Lower leg skin (tissue), 4 donors: Measurements from ENCODE around the gene EFEMP2. TPM values are rescaled to one million over a fixed set of nuclear protein-coding genes. Genes with fewer than 3 reads are reported as not detected.
"Not testable (repeated sequence)": the region's sequence is repeated elsewhere in the genome, so short reads cannot be mapped to it uniquely, and the experiment has no call there.

Experiments
- DNase-seq, 2 donors: peaks; one replicate each; pipeline ENCODE4 v3.0.0-alpha.2; 2019; ENCODE audit warnings: low spot score in 2 of 2
- H3K4me3 ChIP-seq: fragments of 200-600 bp; sonication (generic); 2 replicates; pipeline ENCODE4 v1.5.1; 2017; ENCODE audit warnings: mild to moderate bottlenecking, low read depth; ENCODE audit not compliant: poor library complexity, severe bottlenecking
- POLR2A ChIP-seq, 2 donors: fragments of 450-650 bp; IDR thresholded peaks; one replicate each; pipeline ENCODE4 v1.6.1; 2016 to 2017; ENCODE audit warnings: antibody characterized with exemption in 2 of 2, mild to moderate bottlenecking in 1 of 2, moderate library complexity in 1 of 2
- WGBS, 2 donors: methylation state at CpG; one replicate each; pipeline ENCODE4 v1.1.5; 2018; 5-methylcytosine and 5-hydroxymethylcytosine counted together
- intact Hi-C: fragments of 100-400 bp; cut with DNase I; formaldehyde crosslinking; loops from one replicate; pipeline ENCODE4 v1.15.0; 2023; ENCODE audit warnings: low total_unique reads
- total RNA-seq, 4 donors: library from RNA; depleted of rRNA; stranded (reverse); fragments of >200 nt; gene quantifications; one replicate each; pipeline ENCODE4 v1.1.0, GENCODE V29; 2016
- TF ChIP-seq, protein P1 (sequence below), 3 donors: fragments of 450-650 bp; IDR thresholded peaks; one replicate each; pipeline ENCODE4 v1.5.1; 2016; ENCODE audit warnings: antibody characterized with exemption in 3 of 3, mild to moderate bottlenecking in 3 of 3, moderate library complexity in 2 of 3

EFEMP2 gene
- total RNA-seq, 4 donors from 2014 or later = 12.0 to 29.8 (median 16.3) TPM

GRCh38 chr11:65894034-65894591, 21.5 kb upstream of the EFEMP2 start:
- WGBS, 2 donors = 79 to 84% methylated on average over 14 to 16 of the region's 16 CpGs
- H3K4me3 ChIP-seq = no peak overlapping the region
- no peak for TF ChIP-seq POLR2A (IDR thresholded peaks at IDR 0.05)
- TF ChIP-seq, protein P1, sequence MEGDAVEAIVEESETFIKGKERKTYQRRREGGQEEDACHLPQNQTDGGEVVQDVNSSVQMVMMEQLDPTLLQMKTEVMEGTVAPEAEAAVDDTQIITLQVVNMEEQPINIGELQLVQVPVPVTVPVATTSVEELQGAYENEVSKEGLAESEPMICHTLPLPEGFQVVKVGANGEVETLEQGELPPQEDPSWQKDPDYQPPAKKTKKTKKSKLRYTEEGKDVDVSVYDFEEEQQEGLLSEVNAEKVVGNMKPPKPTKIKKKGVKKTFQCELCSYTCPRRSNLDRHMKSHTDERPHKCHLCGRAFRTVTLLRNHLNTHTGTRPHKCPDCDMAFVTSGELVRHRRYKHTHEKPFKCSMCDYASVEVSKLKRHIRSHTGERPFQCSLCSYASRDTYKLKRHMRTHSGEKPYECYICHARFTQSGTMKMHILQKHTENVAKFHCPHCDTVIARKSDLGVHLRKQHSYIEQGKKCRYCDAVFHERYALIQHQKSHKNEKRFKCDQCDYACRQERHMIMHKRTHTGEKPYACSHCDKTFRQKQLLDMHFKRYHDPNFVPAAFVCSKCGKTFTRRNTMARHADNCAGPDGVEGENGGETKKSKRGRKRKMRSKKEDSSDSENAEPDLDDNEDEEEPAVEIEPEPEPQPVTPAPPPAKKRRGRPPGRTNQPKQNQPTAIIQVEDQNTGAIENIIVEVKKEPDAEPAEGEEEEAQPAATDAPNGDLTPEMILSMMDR (IDR thresholded peaks at IDR 0.05) = no peak
- peak in 1 of 2 donors; percentile 87 for DNase-seq
- intact Hi-C loops = no loop called here

DNA sequence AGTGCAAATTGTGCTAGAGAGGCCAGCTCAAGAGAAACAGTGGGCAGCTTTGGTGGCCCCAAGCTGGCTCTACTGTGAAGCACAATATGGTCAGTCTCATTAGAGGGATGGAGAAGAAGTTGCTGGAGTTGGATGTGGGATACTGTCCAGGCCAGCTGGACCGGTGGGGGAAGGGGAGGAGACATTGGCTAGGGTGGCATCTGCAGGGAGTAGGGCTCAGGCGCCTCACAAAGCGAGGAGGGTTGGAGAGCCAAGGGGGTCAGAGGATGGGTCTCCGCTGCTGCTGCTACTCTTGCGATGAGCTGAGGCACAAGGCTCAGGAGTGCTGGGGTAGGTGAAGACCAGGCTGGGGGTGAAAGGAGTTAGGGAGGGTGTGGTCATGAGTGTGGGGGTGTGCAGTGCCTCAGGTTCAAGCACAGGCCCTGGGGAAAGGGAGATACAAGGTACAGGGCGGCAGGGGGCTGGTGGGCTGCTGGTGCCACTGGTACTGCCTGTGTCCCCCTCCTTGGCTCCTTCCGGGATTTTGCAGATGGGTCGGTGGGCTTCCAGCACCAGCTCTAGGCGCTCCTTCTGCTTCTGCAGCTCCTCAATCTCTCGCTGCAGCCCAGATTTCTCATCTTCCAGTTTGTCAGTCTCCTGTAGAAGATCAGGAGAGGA, 20.2 kb upstream of the EFEMP2 start:
- DNase-seq = no peak
- intact Hi-C loops = no loop called here
- WGBS, 2 donors = 73 to 74% methylated on average over 10 of the region's 10 CpGs
- TF ChIP-seq, protein P1 (IDR thresholded peaks at IDR 0.05) = no peak
- H3K4me3 ChIP-seq = no peak overlapping the region

GRCh38 chr11:65892137-65892540, 19.5 kb upstream of the EFEMP2 start:
- 64 to 66% methylated on average over 4 to 5 of the region's 5 CpGs for WGBS, 2 donors
- intact Hi-C loops, DNase-seq, H3K4me3 ChIP-seq: not testable (repeated sequence)

DNA sequence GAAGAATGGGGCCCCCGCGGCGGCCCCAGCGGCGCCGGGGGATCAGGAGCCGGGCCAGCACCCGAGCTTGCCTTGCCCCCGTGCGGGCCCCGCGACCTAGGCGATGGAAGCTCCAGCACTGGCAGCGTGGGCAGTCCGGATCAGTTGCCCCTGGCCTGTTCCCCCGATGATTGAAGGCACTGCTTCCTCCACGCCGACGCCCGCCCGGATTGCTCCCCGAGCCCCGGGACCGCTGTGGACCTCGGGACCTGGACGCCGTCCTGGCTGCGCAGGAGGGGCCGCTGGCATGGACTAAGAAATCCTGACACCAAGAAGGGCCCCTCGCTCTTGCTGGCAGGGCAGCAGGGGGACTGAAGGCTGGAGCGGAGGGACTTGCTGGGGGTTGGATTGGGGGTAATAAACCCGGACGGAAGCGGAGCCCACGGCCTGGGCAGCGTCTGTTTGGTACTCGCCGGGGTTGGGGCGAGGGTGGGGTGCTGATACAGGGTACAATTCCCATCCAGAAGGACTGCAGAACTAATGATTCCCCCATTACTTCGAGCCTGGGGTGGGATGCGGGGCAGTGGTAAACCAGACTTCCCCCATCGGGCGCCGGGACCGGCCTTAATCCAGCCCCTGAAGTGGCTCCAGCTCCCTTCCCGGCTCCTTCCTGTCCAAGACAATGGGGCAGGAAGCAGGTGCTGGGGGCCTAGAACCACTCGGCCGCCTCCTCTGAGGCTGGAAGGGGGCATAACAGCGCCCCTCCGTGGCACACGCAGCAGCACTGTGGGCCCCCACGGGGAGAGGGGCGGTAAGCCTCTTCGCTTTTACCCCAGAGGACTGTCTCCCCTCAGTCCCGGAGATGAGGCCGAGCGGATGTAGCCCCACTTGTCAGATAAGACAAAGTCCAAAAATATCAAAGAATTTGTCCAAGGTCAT, 18.9 kb upstream of the EFEMP2 start:
- peak overlapping the region; percentile 58 for H3K4me3 ChIP-seq
- WGBS, 2 donors = 18 to 20% methylated on average over 29 to 34 of the region's 57 CpGs
- peak in 1 of 2 donors; percentile 91 for DNase-seq
- intact Hi-C loops = no loop called here
- TF ChIP-seq, protein P1 (IDR thresholded peaks at IDR 0.05) = no peak
- TF ChIP-seq POLR2A (IDR thresholded peaks at IDR 0.05) = no peak

DNA sequence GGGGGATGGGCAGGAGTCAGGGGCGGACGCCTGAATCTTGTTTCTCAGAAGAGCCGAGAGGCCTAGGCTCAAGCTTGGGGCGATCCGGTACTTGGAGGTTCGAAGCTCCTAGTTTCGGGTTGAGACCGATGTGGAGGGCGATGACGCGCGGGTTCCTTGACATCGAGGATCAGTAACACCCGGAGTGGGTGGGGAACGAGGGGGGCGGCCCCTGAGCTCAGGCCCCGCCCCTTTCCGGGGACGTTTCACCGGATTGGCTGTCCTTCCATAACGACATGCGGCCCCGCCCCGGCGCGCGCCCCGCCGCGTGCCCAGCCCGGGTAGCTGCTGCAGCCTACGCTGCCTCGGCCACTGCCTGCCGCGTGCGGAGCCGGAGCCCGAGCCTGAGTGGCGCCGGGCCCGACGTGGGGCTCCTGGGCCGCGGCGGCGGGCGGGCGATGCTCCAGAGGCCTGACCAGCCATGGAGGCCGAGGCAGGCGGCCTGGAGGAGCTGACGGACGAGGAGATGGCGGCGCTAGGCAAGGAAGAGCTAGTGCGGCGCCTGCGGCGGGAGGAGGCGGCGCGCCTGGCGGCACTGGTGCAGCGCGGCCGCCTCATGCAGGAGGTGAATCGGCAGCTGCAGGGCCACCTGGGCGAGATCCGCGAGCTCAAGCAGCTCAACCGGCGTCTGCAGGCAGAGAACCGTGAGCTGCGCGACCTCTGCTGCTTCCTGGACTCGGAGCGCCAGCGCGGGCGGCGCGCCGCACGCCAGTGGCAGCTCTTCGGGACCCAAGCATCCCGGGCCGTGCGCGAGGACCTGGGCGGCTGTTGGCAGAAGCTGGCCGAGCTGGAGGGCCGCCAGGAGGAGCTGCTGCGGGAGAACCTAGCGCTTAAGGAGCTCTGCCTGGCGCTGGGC, 18.0 kb upstream of the EFEMP2 start, which contains the start of gene CCDC85B:
Gene CCDC85B, plus strand, starts transcription at position 350 of the 895 bp plus-strand sequence. Its CDS starts 111 bp downstream, at position 461.
- peak in 1 of 2 donors; percentile 54 for TF ChIP-seq POLR2A (IDR thresholded peaks at IDR 0.05)
- TF ChIP-seq, protein P1 (IDR thresholded peaks at IDR 0.05) = no peak
- WGBS, 2 donors = 0% methylated on average over 5 to 61 of the region's 94 CpGs
- intact Hi-C loops = no loop called here
- H3K4me3 ChIP-seq = peak within 1 kb of the TSS; percentile 58
- peak; percentile 99 to 100 for DNase-seq
